PFSK-1 (cell line): ENCODE data around the gene JPT2.

Experiments
- FOXP2 ChIP-seq: optimal IDR thresholded peaks from 2 replicates; pipeline ENCODE3; 2011; ENCODE audit warnings: borderline replicate concordance, control low read depth, inconsistent platforms; ENCODE audit not compliant: insufficient read depth; ENCODE audit errors: extremely low read length, extremely low read depth
- POLR2AphosphoS5 ChIP-seq: IDR thresholded peaks from 2 replicates; pipeline ENCODE4 v1.6.1; 2012; ENCODE audit warnings: low read depth, mild to moderate bottlenecking, control low read depth, low read length, moderate library complexity
- SIN3A ChIP-seq: IDR thresholded peaks from 2 replicates; pipeline ENCODE4 v1.6.1; 2012; ENCODE audit warnings: mild to moderate bottlenecking, low read length, moderate library complexity, borderline replicate concordance; ENCODE audit not compliant: insufficient read depth
- TAF1 ChIP-seq: IDR thresholded peaks from 2 replicates; pipeline ENCODE4 v1.6.1; 2012; ENCODE audit warnings: low read length, control low read depth, borderline replicate concordance; ENCODE audit not compliant: insufficient read depth
- TF ChIP-seq, protein P1 (sequence below), 2 experiments: IDR thresholded peaks; 2 replicates each; pipeline versions ENCODE4 v1.6.1 to v1.8.0; 2011 to 2012; ENCODE audit warnings: low read depth in 2 of 2, low read length in 2 of 2, control low read depth in 1 of 2, inconsistent platforms in 1 of 2, mild to moderate bottlenecking in 1 of 2, moderate library complexity in 1 of 2; ENCODE audit not compliant: insufficient read depth in 1 of 2

JPT2 gene

GRCh38 chr16:1654505-1655268 lies 23.4 kb upstream of the JPT2 start:
- TF ChIP-seq SIN3A (no peak), TAF1 (no peak), POLR2AphosphoS5 (no peak), FOXP2 (no peak)
- TF ChIP-seq, protein P1, sequence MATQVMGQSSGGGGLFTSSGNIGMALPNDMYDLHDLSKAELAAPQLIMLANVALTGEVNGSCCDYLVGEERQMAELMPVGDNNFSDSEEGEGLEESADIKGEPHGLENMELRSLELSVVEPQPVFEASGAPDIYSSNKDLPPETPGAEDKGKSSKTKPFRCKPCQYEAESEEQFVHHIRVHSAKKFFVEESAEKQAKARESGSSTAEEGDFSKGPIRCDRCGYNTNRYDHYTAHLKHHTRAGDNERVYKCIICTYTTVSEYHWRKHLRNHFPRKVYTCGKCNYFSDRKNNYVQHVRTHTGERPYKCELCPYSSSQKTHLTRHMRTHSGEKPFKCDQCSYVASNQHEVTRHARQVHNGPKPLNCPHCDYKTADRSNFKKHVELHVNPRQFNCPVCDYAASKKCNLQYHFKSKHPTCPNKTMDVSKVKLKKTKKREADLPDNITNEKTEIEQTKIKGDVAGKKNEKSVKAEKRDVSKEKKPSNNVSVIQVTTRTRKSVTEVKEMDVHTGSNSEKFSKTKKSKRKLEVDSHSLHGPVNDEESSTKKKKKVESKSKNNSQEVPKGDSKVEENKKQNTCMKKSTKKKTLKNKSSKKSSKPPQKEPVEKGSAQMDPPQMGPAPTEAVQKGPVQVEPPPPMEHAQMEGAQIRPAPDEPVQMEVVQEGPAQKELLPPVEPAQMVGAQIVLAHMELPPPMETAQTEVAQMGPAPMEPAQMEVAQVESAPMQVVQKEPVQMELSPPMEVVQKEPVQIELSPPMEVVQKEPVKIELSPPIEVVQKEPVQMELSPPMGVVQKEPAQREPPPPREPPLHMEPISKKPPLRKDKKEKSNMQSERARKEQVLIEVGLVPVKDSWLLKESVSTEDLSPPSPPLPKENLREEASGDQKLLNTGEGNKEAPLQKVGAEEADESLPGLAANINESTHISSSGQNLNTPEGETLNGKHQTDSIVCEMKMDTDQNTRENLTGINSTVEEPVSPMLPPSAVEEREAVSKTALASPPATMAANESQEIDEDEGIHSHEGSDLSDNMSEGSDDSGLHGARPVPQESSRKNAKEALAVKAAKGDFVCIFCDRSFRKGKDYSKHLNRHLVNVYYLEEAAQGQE (IDR thresholded peaks at IDR 0.05; ENCODE audit: insufficient read depth in 1 of 2, low read depth in 2 of 2, low read length in 2 of 2): no peak

GRCh38 chr16:1655269-1655807 lies 22.7 kb upstream of the JPT2 start:
- TF ChIP-seq TAF1 (no peak), SIN3A (no peak), POLR2AphosphoS5 (no peak), FOXP2 (no peak)
- TF ChIP-seq, protein P1 (IDR thresholded peaks at IDR 0.05; ENCODE audit: insufficient read depth in 1 of 2, low read depth in 2 of 2, low read length in 2 of 2): no peak

DNA sequence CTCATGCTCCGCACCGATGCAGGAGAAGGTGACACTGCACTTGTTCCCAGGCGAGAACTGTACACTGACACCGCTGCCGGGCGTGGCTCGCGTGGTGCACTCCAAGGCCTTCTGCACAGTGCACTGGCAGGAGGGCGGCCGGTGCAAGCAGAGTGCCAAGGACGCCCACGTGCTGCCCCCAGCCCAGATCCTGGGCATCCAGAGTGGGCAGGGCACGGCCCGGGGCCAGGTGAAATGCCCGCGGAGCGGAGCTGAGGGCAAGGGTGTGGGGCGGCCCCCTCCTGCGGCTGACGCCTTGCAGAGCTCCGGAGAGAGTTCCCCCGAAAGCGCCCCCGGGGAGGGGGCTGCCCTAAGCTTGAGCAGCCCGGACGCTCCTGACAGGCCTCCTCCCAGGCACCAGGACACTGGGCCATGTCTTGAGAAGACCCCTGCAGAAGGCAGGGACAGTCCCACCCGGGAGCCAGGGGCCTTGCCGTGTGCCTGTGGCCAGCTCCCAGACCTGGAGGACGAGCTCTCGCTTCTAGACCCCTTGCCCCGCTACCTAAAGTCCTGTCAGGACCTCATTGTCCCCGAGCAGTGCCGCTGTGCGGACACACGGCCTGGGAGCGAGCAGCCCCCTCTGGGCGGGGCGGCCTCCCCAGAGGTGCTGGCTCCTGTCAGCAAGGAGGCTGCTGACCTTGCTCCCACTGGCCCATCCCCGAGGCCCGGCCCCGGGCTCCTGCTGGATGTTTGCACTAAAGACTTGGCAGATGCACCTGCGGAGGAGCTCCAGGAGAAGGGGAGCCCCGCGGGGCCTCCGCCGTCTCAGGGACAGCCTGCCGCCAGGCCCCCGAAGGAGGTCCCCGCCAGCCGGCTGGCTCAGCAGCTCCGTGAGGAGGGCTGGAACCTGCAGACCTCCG lies 21.9 kb upstream of the JPT2 start:
- TF ChIP-seq POLR2AphosphoS5 (no peak), SIN3A (no peak), TAF1 (no peak), FOXP2 (no peak)
- TF ChIP-seq, protein P1 (IDR thresholded peaks at IDR 0.05; ENCODE audit: insufficient read depth in 1 of 2, low read depth in 2 of 2, low read length in 2 of 2): no peak

DNA sequence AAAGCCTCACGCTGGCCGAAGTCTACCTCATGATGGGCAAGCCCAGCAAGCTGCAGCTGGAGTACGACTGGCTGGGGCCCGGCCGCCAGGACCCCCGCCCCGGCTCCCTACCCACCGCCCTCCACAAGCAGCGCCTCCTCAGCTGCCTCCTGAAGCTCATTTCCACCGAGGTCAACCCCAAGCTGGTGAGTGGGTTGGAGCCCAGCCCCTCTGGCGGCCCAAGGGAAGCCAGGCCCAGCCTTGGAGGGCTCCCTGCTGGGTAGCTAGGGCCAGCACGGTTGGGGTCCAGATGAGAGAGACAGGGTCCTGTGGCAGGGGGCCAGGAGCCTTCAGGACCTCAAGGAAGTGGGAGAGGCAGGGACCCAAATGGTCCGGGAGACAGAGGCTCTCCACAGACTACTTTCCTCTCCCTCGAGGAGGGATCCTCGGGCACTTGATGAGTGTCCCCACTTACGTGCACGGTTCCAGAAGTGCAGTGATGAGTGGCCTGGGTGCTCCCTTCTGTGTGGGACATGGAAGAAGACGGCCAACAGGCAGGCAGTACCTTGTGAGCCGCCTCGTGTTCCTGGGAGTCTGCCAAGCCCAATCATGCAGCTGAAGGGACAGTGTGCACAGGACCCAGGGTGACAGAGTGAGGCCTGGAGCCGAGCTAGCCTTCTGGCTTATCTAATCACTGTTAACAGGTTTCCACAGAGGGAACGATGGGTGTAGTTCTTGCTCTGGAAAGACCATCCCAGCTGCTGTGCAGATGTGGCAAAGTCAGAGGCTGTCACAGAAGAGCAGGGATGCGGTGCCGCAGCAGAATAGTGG lies 21.1 kb upstream of the JPT2 start:
- TF ChIP-seq TAF1 (no peak), POLR2AphosphoS5 (no peak), SIN3A (no peak), FOXP2 (no peak)
- TF ChIP-seq, protein P1 (IDR thresholded peaks at IDR 0.05; ENCODE audit: insufficient read depth in 1 of 2, low read depth in 2 of 2, low read length in 2 of 2): no peak
